Measurements from ENCODE around the gene PSPH. TPM values are rescaled to one million over a fixed set of nuclear protein-coding genes. Genes with fewer than 3 reads are reported as not detected.

Gene PSPH
- total and polyA plus RNA-seq, 12 donors = 2.8 to 68.7 (median 23.0) TPM

DNA sequence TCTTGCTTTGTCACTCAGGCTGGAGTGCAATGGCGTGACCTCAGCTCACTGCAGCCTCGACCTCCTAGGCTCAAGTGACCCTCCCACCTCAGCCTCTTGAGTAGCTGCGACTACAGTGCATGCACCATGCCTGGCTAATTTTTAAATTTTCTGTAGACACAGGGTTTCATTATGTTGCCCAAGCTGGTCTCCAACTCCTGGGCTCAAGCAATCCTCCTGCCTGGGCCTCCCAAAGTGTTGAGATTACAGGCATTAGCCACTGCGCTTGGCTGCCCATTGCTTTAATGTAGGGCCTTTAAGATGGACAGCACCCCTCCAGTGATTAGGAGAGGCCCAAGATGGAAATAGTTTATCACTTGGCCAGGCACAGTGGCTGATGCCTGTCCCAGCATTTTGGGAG lies 47.5 kb downstream of the PSPH start:
- Histone ChIP-seq H3K4me3 (no peak overlapping the region), H3K4me1 (replicated peaks in 1 of 2) (no peaks in the 10 kb centered on the region), H3K27me3 (no peaks in the 10 kb centered on the region), H3K27ac (no peak overlapping the region), H3K9me3 (replicated peaks in 1 of 3) (no peaks in the 10 kb centered on the region), H3K36me3 (replicated peaks in 1 of 2) (peaks cover 0 to 5% of the 10 kb centered on the region in 2 donors)
- TF ChIP-seq, protein P1, sequence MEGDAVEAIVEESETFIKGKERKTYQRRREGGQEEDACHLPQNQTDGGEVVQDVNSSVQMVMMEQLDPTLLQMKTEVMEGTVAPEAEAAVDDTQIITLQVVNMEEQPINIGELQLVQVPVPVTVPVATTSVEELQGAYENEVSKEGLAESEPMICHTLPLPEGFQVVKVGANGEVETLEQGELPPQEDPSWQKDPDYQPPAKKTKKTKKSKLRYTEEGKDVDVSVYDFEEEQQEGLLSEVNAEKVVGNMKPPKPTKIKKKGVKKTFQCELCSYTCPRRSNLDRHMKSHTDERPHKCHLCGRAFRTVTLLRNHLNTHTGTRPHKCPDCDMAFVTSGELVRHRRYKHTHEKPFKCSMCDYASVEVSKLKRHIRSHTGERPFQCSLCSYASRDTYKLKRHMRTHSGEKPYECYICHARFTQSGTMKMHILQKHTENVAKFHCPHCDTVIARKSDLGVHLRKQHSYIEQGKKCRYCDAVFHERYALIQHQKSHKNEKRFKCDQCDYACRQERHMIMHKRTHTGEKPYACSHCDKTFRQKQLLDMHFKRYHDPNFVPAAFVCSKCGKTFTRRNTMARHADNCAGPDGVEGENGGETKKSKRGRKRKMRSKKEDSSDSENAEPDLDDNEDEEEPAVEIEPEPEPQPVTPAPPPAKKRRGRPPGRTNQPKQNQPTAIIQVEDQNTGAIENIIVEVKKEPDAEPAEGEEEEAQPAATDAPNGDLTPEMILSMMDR (IDR thresholded peaks at IDR 0.05) = no peak
- no peak for TF ChIP-seq POLR2A (IDR thresholded peaks at IDR 0.05)
- no peak for DNase-seq
- WGBS, 4 donors = 80 to 96% (median 87%) methylated on average over 4 of the region's 4 CpGs
- intact Hi-C loops (cut with DNase I) = loop anchor here (5.0 kb wide), 1 partner anchor 69 kb away; no protein-coding TSS in a partner anchor

DNA sequence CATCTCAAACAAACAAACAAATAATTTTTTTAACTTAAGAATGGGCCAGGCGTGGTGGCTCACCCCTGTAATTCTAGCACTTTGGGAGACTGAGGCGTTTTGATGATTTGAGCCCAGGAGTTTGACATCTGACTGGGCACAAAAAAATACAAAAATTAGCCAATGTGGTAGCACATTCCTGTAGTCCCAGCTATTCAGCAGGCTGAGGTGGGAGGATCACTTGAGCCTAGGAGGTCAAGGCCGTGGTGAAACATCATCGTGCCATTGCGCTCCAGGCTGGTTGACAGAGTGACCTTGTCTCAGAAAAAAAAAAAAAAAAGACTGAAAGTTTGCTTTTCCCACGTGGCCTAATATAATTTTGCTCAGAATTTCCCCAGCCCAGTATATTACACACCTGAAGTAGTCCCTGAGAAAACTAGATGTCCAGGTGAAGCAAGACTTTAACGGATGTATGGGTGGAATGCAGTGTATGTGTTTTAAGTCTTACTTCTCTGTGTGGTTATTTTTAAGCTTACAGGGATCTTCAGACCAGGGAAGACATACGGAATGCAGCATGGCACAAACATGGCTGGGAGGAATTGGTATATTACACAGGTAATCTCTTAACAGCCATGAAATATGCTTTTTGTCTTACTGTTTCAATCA lies 54.3 kb downstream of the PSPH start:
- Histone ChIP-seq H3K4me3 (no peak overlapping the region), H3K4me1 (replicated peaks in 1 of 2) (no peaks in the 10 kb centered on the region), H3K27ac (peak overlapping the region in 3 of 5 donors; percentile 1 to 63 (median 40)), H3K36me3 (replicated peaks in 1 of 2) (peaks cover 0 to 54% of the 10 kb centered on the region in 2 donors), H3K27me3 (no peaks in the 10 kb centered on the region), H3K9me3 (replicated peaks in 1 of 3) (no peaks in the 10 kb centered on the region)
- 54 to 63% (median 59%) methylated on average over 8 of the region's 8 CpGs for WGBS, 4 donors
- no peak for TF ChIP-seq POLR2A (IDR thresholded peaks at IDR 0.05)
- TF ChIP-seq, protein P1 (IDR thresholded peaks at IDR 0.05) = no peak
- DNase-seq = peak in 6 of 7 donors; percentile 46 to 81 (median 72)
- intact Hi-C loops (cut with DNase I) = no loop called here

DNA sequence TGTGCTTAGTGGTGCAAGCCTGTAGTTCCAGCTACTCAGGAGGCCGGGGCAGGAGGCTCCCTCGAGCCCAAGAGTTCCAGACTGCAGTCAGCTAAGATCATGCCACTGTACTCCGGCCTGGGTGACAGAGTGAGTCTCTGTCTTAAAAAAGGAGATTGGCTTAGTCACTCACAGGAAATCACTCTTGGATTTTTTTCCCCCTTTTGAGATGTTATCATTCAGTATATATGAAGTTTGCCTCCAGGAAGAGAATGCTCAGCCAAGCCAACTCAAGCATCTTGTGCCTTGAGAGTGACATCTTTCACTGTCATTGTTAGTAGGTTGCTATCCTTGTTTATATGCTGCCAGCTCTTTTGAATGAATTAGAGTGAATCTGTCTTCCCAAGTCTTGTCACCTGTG lies 58.9 kb downstream of the PSPH start:
- Histone ChIP-seq H3K9me3 (replicated peaks in 1 of 3) (no peaks in the 10 kb centered on the region), H3K4me3 (no peak overlapping the region), H3K27me3 (no peaks in the 10 kb centered on the region), H3K27ac (no peak overlapping the region), H3K36me3 (replicated peaks in 1 of 2) (peaks cover 0 to 52% of the 10 kb centered on the region in 2 donors), H3K4me1 (replicated peaks in 1 of 2) (no peaks in the 10 kb centered on the region)
- TF ChIP-seq, protein P1 (IDR thresholded peaks at IDR 0.05) = no peak
- TF ChIP-seq POLR2A (IDR thresholded peaks at IDR 0.05) = no peak
- intact Hi-C loops (cut with DNase I) = no loop called here
- 67 to 96% (median 89%) methylated on average over 2 to 3 of the region's 3 CpGs for WGBS, 4 donors
- peak in 1 of 7 donors; percentile 9 for DNase-seq

DNA sequence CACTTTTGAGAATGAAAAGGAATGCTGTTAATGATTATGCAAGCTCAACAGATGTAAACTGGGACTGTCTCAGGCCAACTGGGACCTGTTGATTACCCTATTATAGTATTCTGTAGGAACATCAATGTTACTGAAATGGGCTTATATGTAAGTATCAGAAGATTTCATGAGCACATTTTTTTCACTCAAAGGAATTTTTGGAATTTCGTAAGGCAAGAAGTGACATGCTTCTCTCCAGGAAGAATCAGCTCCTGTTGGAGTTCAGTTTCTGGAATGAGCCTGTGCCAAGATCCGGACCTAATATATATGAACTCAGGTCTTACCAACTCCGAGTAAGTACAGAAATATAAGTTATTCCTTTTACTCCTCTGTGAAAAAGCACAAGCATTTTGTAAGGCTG lies 67.7 kb downstream of the PSPH start:
- Histone ChIP-seq H3K36me3 (replicated peaks in 1 of 2) (peaks cover 0 to 75% of the 10 kb centered on the region in 2 donors), H3K4me3 (no peak overlapping the region), H3K27ac (no peak overlapping the region), H3K27me3 (no peaks in the 10 kb centered on the region), H3K4me1 (replicated peaks in 1 of 2) (no peaks in the 10 kb centered on the region), H3K9me3 (replicated peaks in 1 of 3) (no peaks in the 10 kb centered on the region)
- DNase-seq = no peak
- TF ChIP-seq, protein P1 (IDR thresholded peaks at IDR 0.05) = no peak
- no peak for TF ChIP-seq POLR2A (IDR thresholded peaks at IDR 0.05)
- WGBS, 4 donors = 88 to 95% (median 89%) methylated on average over 3 of the region's 3 CpGs
- intact Hi-C loops (cut with DNase I) = no loop called here

Measured in adrenal gland (tissue), 12 donors.